Brain microvascular endothelial cell (primary cell): Measurements from ENCODE around the gene SLC29A3.
"Not testable (repeated sequence)": the region's sequence is repeated elsewhere in the genome, so short reads cannot be mapped to it uniquely, and the experiment has no call there.

ENCODE experiments used
- DNase-seq: peaks from one replicate; pipeline ENCODE4 v3.0.0-alpha.2; 2020
- H3K27ac ChIP-seq: fragments of 250-450 bp; sonication (Bioruptor Pico); 2 replicates; pipeline ENCODE4 v1.5.1; 2020; ENCODE audit warnings: mild to moderate bottlenecking, moderate library complexity
- H3K27me3 ChIP-seq: fragments of 250-450 bp; sonication (Bioruptor Pico); replicated peaks from 2 replicates; pipeline ENCODE4 v1.5.1; 2020; ENCODE audit warnings: mild to moderate bottlenecking
- H3K36me3 ChIP-seq: fragments of 250-450 bp; sonication (Bioruptor Pico); replicated peaks from 2 replicates; pipeline ENCODE4 v1.5.1; 2020; ENCODE audit warnings: mild to moderate bottlenecking
- H3K4me3 ChIP-seq: 2 replicates; pipeline ENCODE4 v1.5.1; 2011; ENCODE audit warnings: low read depth, mild to moderate bottlenecking, control low read depth, low read length, moderate library complexity
- in situ Hi-C: cut with HindIII; loops from 2 replicates; pipeline ENCODE4 v1.10.0; 2017; ENCODE audit warnings: low sequenced_read_pairs, low pct_ligation_motif_present
- TF ChIP-seq, protein P1 (sequence below): IDR thresholded peaks from 2 replicates; pipeline ENCODE4 v1.5.1; 2011; ENCODE audit warnings: low read depth, mild to moderate bottlenecking, moderate library complexity, low read length, control low read depth, inconsistent platforms; ENCODE audit errors: missing control alignments

Gene SLC29A3

DNA sequence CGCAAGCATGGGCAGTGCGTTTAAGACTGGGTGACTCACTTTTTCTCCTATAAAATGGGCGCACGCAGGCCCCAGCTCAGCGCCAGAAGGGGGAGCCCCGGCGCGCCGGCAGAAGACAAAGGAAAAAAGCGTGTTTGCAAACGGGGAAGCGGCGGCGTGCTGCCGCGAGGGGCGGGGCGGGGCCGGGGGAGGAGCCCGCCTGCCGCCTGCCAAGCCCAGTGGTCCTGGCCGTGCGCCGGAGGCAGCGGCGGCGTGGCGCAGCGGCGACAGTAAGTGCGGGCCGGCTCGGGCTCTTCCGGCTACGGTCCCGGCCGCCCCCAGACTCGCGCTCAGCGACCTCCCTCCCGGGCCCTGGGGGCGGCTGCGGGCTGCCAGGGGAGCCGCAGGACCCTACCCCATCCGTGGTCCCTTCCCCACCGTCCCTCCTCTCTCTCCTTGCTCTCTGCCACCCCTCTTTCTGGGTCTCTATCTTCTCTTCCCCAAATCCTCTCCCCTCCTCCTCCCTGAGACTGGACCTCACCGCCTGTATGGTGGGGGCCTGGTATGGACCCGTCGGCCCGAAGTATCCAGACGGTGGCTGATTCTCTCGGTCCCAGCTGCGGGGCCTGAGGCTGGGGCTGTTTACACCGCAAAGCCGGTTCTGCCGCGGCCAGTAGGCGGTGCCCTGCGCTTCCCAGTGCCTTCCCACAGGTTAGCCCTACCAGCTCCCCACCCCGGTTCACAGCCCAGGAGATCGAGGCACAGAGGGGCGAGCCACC, at the start of gene SLC29A3:
SLC29A3 (plus strand) TSS at position 218 of the 758 bp plus-strand sequence; CDS start at position 269, 51 bp downstream.
- TF ChIP-seq, protein P1, sequence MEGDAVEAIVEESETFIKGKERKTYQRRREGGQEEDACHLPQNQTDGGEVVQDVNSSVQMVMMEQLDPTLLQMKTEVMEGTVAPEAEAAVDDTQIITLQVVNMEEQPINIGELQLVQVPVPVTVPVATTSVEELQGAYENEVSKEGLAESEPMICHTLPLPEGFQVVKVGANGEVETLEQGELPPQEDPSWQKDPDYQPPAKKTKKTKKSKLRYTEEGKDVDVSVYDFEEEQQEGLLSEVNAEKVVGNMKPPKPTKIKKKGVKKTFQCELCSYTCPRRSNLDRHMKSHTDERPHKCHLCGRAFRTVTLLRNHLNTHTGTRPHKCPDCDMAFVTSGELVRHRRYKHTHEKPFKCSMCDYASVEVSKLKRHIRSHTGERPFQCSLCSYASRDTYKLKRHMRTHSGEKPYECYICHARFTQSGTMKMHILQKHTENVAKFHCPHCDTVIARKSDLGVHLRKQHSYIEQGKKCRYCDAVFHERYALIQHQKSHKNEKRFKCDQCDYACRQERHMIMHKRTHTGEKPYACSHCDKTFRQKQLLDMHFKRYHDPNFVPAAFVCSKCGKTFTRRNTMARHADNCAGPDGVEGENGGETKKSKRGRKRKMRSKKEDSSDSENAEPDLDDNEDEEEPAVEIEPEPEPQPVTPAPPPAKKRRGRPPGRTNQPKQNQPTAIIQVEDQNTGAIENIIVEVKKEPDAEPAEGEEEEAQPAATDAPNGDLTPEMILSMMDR = peak; percentile 84
- H3K27ac ChIP-seq = no peak within 1 kb of the TSS
- peak within 1 kb of the TSS; percentile 69 for H3K4me3 ChIP-seq
- H3K27me3 ChIP-seq = no peaks in the 10 kb centered on the region
- DNase-seq = peak; percentile 65
- H3K36me3 ChIP-seq = no peaks in the 10 kb centered on the region
- in situ Hi-C loops = no loop called here

DNA sequence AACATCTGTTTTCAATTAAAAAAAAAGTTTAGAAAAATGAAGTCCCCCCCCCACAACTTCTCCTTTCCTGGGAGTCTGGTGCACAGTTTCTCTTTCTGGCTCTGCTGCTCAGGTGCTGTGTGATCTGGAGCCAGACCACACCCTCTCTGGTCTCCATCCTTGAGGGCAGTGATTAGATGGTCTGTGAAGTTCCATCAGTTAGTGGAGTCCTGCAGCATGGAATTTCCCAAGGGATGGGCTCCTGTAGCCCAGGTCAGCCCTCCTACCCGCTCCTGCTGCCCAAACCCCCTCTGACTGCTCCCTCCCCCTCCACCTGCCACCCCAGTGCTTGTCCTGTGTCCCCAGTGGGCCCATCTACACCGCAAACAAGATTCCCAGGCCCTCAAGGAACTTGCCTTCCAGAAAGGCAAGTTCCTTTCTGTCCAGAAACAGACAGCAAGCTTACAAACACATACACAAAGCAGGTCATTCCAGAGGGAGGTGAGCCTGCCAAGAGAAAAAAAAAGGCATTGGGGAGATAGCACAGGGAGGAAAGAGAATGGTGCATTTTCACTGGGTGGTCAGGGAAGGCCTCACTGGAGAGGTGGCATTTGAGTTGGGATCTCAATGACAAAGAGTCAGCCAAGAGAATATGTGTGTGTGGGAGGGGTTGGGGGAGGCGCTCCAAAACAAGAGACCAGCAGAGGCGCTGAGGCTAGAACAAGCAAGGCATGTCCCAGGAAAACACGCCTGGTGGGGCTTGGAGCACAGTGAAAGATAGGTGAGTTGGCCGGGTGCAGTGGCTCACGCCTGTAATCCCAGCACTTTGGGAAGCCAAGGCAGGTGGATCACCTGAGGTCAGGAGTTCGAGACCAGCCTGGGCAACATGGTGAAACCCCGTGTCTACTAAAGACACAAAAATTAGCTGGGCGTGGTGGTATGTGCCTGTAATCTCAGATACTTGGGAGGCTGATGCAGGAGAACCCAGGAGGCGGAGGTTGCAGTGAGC, 49.5 kb upstream of the SLC29A3 start:
- no peak for DNase-seq
- TF ChIP-seq, protein P1 = no peak
- H3K27ac ChIP-seq = no peak overlapping the region
- no peaks in the 10 kb centered on the region for H3K36me3 ChIP-seq
- H3K27me3 ChIP-seq = no peaks in the 10 kb centered on the region
- in situ Hi-C loops = no loop called here
- no peak overlapping the region for H3K4me3 ChIP-seq

DNA sequence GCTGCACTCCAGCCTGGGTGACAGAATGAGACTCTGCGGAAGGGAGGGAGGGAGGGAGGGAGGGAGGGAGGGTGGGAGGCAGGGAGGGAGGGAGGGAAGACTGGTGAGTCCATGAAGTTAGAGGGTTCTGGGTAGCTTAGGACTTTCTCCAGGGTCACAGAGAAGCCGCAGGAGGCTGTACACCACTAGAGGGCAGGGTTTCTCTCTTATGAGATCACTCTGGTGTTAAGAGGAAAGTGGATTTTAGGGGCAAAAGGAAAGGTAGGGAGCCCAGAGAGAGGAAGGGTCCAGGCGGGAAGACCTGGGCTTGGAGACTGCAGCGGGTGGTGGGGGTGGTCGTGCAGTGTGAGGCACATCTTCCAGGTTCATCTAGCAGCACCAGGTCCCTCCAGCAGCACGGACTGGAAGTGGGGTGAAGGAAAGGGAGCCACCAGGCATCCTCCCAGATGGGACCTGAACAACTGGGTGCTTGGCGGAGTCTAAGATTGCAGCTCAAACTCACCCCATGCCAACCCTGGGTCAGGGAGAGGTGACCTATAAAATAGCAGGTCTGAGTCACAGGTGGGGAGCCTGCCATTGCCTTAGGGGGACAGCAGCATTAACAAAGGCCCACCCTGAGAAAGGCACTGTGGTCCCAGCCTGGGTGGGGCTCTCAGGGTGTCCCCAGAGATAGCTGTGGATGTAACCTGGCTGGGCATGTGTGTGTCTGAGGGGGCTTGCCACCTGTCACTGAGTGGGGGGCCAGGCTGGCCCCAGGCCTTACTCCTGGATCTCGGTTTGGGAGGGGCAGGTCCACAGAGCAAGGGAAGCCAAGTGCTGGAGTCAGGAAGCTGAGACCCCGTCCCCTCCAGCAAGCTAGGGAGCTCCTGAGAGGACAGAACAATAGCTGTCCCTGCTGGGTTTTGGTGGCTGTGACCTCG, 48.5 kb upstream of the SLC29A3 start:
- H3K36me3 ChIP-seq = no peaks in the 10 kb centered on the region
- no peaks in the 10 kb centered on the region for H3K27me3 ChIP-seq
- DNase-seq = peak; percentile 78
- in situ Hi-C loops = no loop called here
- no peak overlapping the region for H3K4me3 ChIP-seq
- TF ChIP-seq, protein P1 = peak; percentile 86
- H3K27ac ChIP-seq = no peak overlapping the region

DNA sequence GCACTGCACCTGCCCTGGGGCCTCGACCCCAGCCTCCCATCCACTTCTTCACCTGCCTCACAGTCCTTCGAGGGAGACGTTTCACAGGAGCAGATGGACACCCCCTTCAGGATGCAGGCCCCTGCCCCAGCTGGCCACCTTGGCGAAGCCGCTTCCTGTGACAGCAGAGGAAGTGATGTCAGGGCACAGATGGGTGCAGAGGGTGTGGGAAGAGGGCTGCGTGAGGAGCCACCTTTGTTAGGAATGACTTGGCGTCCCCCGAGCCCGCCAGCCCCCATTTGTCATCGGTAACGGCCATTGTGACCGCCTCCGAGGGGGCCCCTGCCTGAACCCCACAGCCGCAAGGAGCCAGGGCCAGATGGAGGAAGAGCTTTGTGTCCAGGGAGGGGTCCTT, 47.4 kb upstream of the SLC29A3 start:
- Histone ChIP-seq H3K36me3 (no peaks in the 10 kb centered on the region), H3K27ac (no peak overlapping the region), H3K4me3 (no peak overlapping the region), H3K27me3 (no peaks in the 10 kb centered on the region)
- no peak for DNase-seq
- in situ Hi-C loops = no loop called here
- TF ChIP-seq, protein P1 = no peak

DNA sequence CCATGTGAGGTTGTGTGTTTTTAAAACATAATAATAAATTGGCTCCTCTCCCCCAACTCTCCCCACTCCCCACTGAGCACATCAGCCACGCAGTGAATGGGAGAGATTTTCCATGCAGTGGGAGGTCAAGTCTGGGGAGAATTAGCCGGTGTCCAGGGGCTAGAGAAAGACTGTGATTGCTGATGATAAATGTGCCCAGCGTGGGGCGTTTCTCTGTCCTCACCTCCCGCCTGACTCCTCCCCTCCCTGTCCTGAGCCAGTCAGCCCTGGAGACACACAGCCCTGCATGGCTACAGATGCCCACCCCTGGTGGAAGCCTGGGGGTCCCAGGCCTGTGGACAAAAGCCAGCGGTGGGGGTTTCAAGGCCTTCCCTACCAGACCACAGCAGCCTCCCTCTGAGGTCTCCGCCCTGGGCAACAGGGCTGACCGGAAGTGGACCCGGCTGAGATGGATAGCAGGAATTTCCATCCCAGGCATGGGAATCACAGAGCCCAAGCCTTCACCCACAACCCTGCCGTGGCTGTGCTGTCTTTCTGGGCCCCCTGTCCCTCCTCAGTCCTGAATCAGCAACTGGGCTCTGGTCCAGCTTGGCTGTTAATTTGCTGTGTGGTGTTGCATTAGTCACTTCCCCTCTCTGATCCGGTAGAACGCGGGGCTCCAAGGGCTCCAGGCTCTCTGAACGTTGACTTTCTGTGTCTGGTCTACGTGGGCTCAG, 46.8 kb upstream of the SLC29A3 start:
- TF ChIP-seq, protein P1 = no peak
- H3K4me3 ChIP-seq = no peak overlapping the region
- in situ Hi-C loops = no loop called here
- DNase-seq = peak; percentile 68
- H3K27ac ChIP-seq = no peak overlapping the region
- H3K27me3 ChIP-seq = no peaks in the 10 kb centered on the region
- H3K36me3 ChIP-seq = no peaks in the 10 kb centered on the region

DNA sequence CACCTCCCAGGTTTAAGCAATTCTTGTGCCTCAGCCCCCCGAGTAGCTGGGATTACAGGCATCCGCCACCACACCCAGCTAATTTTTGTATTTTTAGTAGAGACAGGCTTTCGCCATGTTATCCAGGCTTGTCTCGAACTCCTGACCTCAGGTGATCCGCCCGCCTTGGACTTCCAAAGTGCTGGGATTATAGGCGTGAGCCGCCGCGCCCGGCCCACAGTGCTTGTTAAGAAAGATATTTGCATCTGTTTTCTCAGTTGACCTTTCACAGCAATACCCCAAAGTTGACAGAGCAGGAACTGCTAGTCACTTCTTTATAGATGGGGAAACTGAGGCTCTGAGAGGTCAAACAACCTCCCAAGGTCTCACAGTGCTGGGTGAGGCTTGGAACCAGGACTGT, 46.1 kb upstream of the SLC29A3 start:
- H3K36me3 ChIP-seq, DNase-seq, H3K27me3 ChIP-seq, H3K4me3 ChIP-seq, in situ Hi-C loops, H3K27ac ChIP-seq: not testable (repeated sequence)
